ENCODE results near the gene ZEB1. TPM values are rescaled to one million over a fixed set of nuclear protein-coding genes. Genes with fewer than 3 reads are reported as not detected.
"Not testable (repeated sequence)": the region's sequence is repeated elsewhere in the genome, so short reads cannot be mapped to it uniquely, and the experiment has no call there.

ZEB1 gene
- total RNA-seq, 1 experiment from 2014 or later: 10.3 TPM

- no peak overlapping the region for H3K4me3 Mint-ChIP-seq (ENCODE audit: low read depth, unreplicated experiment)
- intact Hi-C loops (cut with micrococcal nuclease; ENCODE audit: unreplicated experiment): loop anchor here (10.0 kb wide), 1 partner anchor 126 kb away; no protein-coding TSS in a partner anchor
- BruUV-seq (replicated peaks): no TSS peak
- peaks cover 7% of the 10 kb centered on the region for H3K36me3 Mint-ChIP-seq (ENCODE audit: insufficient read depth, unreplicated experiment)
- DNase-seq: no peak
- H3K27ac Mint-ChIP-seq (ENCODE audit: unreplicated experiment): no peak overlapping the region
- H3K4me1 Mint-ChIP-seq (ENCODE audit: low read depth, unreplicated experiment): peaks cover 13% of the 10 kb centered on the region
- no peaks in the 10 kb centered on the region for H3K27me3 Mint-ChIP-seq (ENCODE audit: unreplicated experiment)
- H3K9me3 Mint-ChIP-seq (ENCODE audit: low read depth, unreplicated experiment): peaks cover 2% of the 10 kb centered on the region
- CTCF ChIA-PET: no interaction called here
- no peak for TF ChIP-seq CTCF (IDR thresholded peaks at IDR 0.05; ENCODE audit: unreplicated experiment)
Measured at GRCh38 chr10:31358688-31359330, 39.8 kb downstream of the ZEB1 start.

GRCh38 chr10:31359979-31360378 is 41.0 kb downstream of the ZEB1 start:
- Mint-ChIP-seq H3K9me3 (ENCODE audit: low read depth, unreplicated experiment) (peaks cover 2% of the 10 kb centered on the region), H3K27me3 (ENCODE audit: unreplicated experiment) (no peaks in the 10 kb centered on the region), H3K36me3 (ENCODE audit: insufficient read depth, unreplicated experiment) (peaks cover 7% of the 10 kb centered on the region), H3K4me1 (ENCODE audit: low read depth, unreplicated experiment) (peaks cover 12% of the 10 kb centered on the region), H3K27ac (ENCODE audit: unreplicated experiment) (no peak overlapping the region), H3K4me3 (ENCODE audit: low read depth, unreplicated experiment) (no peak overlapping the region)
- no TSS peak for BruUV-seq (replicated peaks)
- no peak for TF ChIP-seq CTCF (IDR thresholded peaks at IDR 0.05; ENCODE audit: unreplicated experiment)
- intact Hi-C loops (cut with micrococcal nuclease; ENCODE audit: unreplicated experiment): loop anchor here (10.0 kb wide), 1 partner anchor 125 kb away; no protein-coding TSS in a partner anchor
- DNase-seq: no peak
- CTCF ChIA-PET: no interaction called here

- not testable (repeated sequence) for H3K36me3 Mint-ChIP-seq (ENCODE audit: insufficient read depth, unreplicated experiment); BruUV-seq (replicated peaks); H3K4me3 Mint-ChIP-seq (ENCODE audit: low read depth, unreplicated experiment)
Measured at GRCh38 chr10:31361475-31361874, 42.5 kb downstream of the ZEB1 start.

GRCh38 chr10:31362023-31362641 is 43.1 kb downstream of the ZEB1 start:
- H3K4me3 Mint-ChIP-seq (ENCODE audit: low read depth, unreplicated experiment): no peak overlapping the region
- H3K27ac Mint-ChIP-seq (ENCODE audit: unreplicated experiment): no peak overlapping the region
- peaks cover 7% of the 10 kb centered on the region for H3K36me3 Mint-ChIP-seq (ENCODE audit: insufficient read depth, unreplicated experiment)
- no peaks in the 10 kb centered on the region for H3K27me3 Mint-ChIP-seq (ENCODE audit: unreplicated experiment)
- DNase-seq: no peak
- TF ChIP-seq CTCF (IDR thresholded peaks at IDR 0.05; ENCODE audit: unreplicated experiment): no peak
- no peaks in the 10 kb centered on the region for H3K4me1 Mint-ChIP-seq (ENCODE audit: low read depth, unreplicated experiment)
- CTCF ChIA-PET: no interaction called here
- peaks cover 2% of the 10 kb centered on the region for H3K9me3 Mint-ChIP-seq (ENCODE audit: low read depth, unreplicated experiment)
- BruUV-seq (replicated peaks): no TSS peak
- intact Hi-C loops (cut with micrococcal nuclease; ENCODE audit: unreplicated experiment): no loop called here

More at GRCh38 chr10:31361475-31361874, 42.5 kb downstream of the ZEB1 start:
- H3K27me3 Mint-ChIP-seq (ENCODE audit: unreplicated experiment); H3K27ac Mint-ChIP-seq (ENCODE audit: unreplicated experiment); H3K9me3 Mint-ChIP-seq (ENCODE audit: low read depth, unreplicated experiment); intact Hi-C loops (cut with micrococcal nuclease; ENCODE audit: unreplicated experiment); CTCF ChIA-PET; DNase-seq; H3K4me1 Mint-ChIP-seq (ENCODE audit: low read depth, unreplicated experiment): not testable (repeated sequence)

- H3K36me3 Mint-ChIP-seq (ENCODE audit: insufficient read depth, unreplicated experiment); H3K4me3 Mint-ChIP-seq (ENCODE audit: low read depth, unreplicated experiment); H3K4me1 Mint-ChIP-seq (ENCODE audit: low read depth, unreplicated experiment); BruUV-seq (replicated peaks); DNase-seq; H3K9me3 Mint-ChIP-seq (ENCODE audit: low read depth, unreplicated experiment); CTCF ChIA-PET; H3K27me3 Mint-ChIP-seq (ENCODE audit: unreplicated experiment); H3K27ac Mint-ChIP-seq (ENCODE audit: unreplicated experiment); intact Hi-C loops (cut with micrococcal nuclease; ENCODE audit: unreplicated experiment): not testable (repeated sequence)
Measured at GRCh38 chr10:31363696-31364095, 44.7 kb downstream of the ZEB1 start.

GRCh38 chr10:31364238-31364637 is 45.2 kb downstream of the ZEB1 start:
- H3K4me1 Mint-ChIP-seq (ENCODE audit: low read depth, unreplicated experiment); H3K27me3 Mint-ChIP-seq (ENCODE audit: unreplicated experiment); BruUV-seq (replicated peaks); CTCF ChIA-PET; H3K4me3 Mint-ChIP-seq (ENCODE audit: low read depth, unreplicated experiment); intact Hi-C loops (cut with micrococcal nuclease; ENCODE audit: unreplicated experiment); H3K9me3 Mint-ChIP-seq (ENCODE audit: low read depth, unreplicated experiment); DNase-seq; H3K27ac Mint-ChIP-seq (ENCODE audit: unreplicated experiment); H3K36me3 Mint-ChIP-seq (ENCODE audit: insufficient read depth, unreplicated experiment): not testable (repeated sequence)

Measured in Calu3 (cell line).